ENCODE measurements around the gene REC8.

REC8 gene

GRCh38 chr14:24159777-24160498 lies 11.9 kb upstream of the REC8 start:
- DNase-seq (ENCODE audit: low spot score) = no peak

DNA sequence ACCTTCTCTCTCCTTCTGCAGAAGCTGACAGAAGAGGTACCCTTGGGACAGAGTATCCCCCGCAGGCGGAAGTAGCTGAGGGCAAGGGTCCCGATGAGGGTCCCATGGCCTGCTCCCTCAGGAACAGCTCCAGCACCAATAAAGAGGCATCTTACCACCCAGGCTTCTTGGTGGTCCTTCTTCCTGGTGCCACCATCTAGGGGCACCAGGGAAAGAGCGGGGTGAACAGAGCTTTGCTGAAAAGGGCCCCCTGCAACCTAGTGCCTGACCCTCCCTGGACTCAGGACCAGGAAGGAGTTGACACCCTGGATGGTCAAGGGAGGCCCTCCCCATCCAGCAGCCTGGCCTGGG lies 11.4 kb upstream of the REC8 start:
- DNase-seq (ENCODE audit: low spot score) = no peak

- peak; percentile 98 for DNase-seq (ENCODE audit: low spot score)
Observed at GRCh38 chr14:24160850-24161804, 10.8 kb upstream of the REC8 start, which contains the start of gene IRF9. Gene IRF9 (plus strand): TSS chr14:24161265. CDS start chr14:24162145, 880 bp downstream.

GRCh38 chr14:24162093-24162492 lies 9.8 kb upstream of the REC8 start:
- DNase-seq (ENCODE audit: low spot score) = peak; percentile 40

DNA sequence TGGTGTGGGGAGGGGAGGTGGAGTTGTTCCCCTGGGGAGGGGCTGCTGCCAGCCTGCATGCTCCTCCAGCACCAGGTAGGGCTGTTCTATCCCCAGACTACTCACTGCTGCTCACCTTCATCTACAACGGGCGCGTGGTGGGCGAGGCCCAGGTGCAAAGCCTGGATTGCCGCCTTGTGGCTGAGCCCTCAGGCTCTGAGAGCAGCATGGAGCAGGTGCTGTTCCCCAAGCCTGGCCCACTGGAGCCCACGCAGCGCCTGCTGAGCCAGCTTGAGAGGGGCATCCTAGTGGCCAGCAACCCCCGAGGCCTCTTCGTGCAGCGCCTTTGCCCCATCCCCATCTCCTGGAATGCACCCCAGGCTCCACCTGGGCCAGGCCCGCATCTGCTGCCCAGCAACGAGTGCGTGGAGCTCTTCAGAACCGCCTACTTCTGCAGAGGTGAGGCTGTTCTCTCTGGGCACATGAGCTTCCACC lies 7.3 kb upstream of the REC8 start:
- no peak for DNase-seq (ENCODE audit: low spot score)

DNA sequence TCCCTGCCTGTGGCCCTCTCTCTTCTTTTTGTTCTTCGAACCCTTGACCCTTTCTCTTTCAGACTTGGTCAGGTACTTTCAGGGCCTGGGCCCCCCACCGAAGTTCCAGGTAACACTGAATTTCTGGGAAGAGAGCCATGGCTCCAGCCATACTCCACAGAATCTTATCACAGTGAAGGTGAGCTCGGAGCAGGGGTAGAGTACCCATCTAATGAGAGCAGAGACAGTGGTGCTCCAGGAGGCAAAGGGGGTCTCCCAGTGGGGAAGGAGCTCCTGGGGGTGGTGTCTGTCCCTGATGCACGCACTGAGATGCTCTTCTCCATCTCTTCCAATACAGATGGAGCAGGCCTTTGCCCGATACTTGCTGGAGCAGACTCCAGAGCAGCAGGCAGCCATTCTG lies 6.1 kb upstream of the REC8 start:
- DNase-seq (ENCODE audit: low spot score) = no peak

DNA sequence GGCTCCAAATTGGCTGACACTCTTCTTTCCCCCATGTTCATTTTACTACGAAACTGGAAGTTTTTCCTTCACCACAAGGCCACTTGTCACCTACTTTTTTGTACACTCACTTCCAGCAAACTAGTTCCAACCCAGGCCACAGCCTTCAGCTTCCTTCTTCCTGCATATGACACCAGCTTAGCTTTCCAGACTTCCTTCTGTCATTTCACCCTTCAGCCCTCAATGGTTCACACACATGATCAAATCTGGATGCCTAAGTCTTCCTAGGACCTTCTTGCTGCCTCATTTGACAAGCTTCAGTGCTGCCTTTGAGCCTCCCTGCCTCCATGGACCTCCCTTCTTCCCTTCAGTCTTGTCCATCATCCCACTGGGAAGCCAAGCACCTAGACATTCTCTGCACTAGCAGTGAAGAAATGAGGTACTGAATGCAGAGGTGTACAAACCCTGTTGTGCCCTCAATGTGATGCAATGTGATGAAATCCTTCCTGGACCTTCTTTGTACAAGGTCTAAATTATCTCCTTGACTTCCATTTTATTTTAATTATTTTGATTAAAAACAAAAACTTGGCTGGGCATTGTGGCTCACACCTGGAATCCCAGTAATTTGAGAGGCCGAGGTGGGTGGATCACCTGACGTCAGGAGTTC lies 4.3 kb upstream of the REC8 start:
- DNase-seq (ENCODE audit: low spot score) = no peak

GRCh38 chr14:24172261-24172860 lies 481 bp downstream of the REC8 start:
- no peak for DNase-seq (ENCODE audit: low spot score)

DNA sequence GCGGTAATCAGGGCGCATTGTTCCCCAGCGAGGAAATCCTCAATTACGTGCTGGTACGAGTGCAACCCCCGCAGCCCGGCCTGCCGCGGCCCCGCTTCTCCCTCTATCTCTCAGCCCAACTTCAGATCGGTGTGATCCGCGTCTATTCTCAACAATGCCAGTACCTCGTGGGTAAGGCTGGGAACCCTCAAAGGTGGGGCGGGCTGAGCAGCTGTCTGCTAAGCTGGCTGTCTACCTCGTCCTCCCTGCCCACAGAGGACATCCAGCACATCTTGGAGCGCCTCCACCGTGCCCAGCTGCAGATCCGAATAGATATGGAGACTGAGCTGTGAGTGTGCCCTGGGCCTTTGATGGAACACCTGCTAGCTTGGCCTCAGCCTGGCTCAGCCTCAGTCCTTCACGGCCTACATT lies 996 bp downstream of the REC8 start:
- DNase-seq (ENCODE audit: low spot score) = no peak

GRCh38 chr14:24176599-24176998 lies 4.7 kb downstream of the REC8 start:
- DNase-seq (ENCODE audit: low spot score) = no peak

DNA sequence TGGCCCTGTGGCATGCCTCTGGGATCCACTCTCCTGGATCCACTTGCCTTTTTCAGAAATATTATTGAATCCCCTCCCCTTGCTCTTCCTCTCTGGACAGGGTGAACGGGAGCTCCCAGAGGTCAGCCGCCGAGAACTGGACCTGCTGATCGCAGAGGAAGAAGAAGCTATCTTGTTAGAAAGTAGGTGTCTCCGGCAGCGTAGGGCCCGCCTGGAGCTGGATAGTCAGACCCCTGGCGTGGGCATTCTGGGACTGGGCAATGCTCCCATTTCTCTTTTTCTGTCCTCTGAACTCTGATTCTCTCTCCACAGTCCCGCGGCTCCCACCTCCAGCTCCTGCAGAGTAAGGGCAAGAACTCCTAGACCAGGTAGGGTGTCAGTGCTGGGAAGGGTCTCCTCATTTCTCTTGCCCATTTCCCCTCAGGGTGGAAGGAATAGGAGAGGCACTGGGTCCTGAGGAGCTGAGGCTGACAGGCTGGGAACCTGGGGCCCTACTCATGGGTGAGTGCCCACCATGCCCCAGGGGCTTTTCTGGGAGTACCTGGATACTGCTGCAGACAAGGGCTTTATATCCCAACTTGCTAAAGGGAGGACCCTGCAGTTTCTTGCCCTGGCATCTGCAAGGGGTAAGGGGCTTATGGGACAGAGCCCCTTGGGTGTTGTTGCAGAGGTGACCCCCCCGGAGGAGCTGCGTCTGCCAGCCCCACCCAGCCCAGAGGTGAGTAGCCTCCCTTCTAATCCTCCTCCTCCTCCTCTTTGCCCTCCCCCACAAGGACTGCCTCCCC lies 5.4 kb downstream of the REC8 start:
- no peak for DNase-seq (ENCODE audit: low spot score)

DNA sequence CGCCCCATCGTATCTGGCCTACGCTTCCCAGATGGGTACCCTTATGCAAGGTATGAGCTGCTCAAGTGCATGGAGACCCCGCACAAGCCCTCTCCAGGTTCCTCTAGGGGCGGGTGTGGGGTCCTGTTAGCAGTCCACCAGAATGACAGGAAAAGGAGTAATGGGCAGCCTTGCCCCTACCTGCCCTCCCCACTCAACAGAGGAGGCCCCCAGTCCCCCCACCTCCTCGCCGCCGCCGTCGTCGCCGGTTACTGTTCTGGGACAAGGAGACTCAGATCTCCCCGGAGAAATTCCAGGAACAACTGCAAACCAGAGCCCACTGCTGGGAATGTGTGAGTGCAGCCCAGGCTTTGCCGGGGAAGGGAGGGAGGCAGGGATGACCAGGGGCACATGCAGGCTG lies 6.0 kb downstream of the REC8 start:
- no peak for DNase-seq (ENCODE audit: low spot score)

DNA sequence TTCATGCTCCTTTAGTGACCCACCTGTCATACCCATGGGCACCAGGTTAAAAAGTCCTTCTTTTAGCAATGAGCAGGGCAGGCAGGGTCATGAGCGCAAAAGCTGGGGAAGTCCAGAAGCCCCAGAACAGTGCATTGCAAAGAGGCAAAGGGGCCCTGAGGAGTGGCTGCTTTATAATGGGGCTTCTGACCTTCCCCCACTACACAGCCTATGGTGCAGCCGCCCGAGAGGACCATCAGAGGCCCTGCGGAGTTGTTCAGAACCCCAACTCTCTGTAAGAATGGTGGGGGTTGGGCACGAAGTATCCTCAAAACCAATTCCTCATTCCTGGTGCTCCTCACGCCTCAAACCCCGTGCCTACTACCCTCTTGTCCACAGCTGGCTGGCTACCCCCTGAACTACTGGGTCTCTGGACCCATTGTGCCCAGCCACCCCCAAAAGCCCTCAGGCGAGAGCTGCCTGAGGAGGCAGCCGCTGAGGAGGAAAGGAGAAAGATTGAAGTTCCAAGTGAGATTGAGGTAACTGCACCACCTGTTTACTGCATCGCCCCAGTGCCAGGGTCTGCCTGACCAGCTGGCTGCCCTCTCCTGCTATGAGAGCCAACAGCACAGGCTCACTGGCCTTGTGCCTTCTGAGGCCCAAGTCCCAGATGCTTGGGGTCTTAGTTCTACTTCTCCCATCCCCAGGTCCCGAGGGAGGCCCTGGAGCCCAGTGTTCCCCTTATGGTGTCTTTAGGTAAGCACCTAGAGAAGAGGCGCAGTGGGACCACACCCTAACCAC lies 6.7 kb downstream of the REC8 start:
- DNase-seq (ENCODE audit: low spot score) = no peak

- DNase-seq (ENCODE audit: low spot score) = no peak
Observed at GRCh38 chr14:24179294-24179960, 7.5 kb downstream of the REC8 start.

- peak; percentile 82 for DNase-seq (ENCODE audit: low spot score)
Observed at GRCh38 chr14:24179961-24180796, 8.3 kb downstream of the REC8 start.

- DNase-seq (ENCODE audit: low spot score) = no peak
Observed at GRCh38 chr14:24181371-24182077, 9.6 kb downstream of the REC8 start.

- no peak for DNase-seq (ENCODE audit: low spot score)
Observed at GRCh38 chr14:24182110-24182882, 10.4 kb downstream of the REC8 start.
